Activated CD4-positive, alpha-beta T cell treated with anti-CD3 and anti-CD28 coated beads, Interleukin-2, amount 50 U/mL, for 1 hour (primary cell): ENCODE measurements around the gene CIROP.
"Not testable (repeated sequence)": the region's sequence is repeated elsewhere in the genome, so short reads cannot be mapped to it uniquely, and the experiment has no call there.

Experiments
- DNase-seq: peaks from one replicate; pipeline ENCODE4 v3.0.0-alpha.2; 2020

CIROP gene

GRCh38 chr14:23113431-23114119 is 8.8 kb upstream of the CIROP start:
- no peak for DNase-seq

GRCh38 chr14:23112359-23113178 is 7.8 kb upstream of the CIROP start:
- no peak for DNase-seq

GRCh38 chr14:23110579-23111365 is 6.0 kb upstream of the CIROP start:
- no peak for DNase-seq

- no peak for DNase-seq
Observed at GRCh38 chr14:23109769-23110168, 5.0 kb upstream of the CIROP start.

DNA sequence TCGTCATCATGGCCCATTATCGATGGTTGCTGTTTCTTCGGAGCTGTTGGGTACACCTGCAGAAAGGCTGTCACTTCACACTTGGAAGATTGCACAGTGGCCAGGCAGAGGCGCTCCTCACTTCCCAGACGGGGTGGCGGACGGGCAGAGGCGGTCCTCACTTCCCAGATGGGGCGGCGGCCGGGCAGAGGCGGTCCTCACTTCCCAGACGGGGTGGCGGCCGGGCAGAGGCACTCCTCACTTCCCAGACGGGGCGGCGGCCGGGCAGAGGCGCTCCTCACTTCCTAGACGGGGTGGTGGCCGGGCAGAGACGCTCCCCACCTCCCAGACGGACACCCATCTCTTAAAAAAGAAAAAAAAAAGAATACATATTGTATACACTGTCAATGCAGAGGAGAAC is 3.4 kb upstream of the CIROP start:
- not testable (repeated sequence) for DNase-seq

GRCh38 chr14:23107620-23108019 is 2.8 kb upstream of the CIROP start:
- DNase-seq = not testable (repeated sequence)

DNA sequence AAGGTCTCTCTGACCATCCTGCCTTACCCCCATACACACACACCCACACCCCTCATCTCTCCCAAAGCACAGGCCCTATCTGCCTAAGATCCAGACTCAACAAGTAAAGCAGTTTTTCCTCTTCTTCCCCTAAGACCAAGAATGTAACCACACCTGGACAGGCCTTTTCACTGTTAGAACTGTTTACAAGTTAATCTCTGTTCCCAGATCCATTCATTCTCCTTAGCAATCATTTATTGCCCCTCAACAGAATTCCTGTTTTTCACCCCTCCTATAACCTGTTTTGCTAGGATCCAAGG is 1.9 kb upstream of the CIROP start:
- no peak for DNase-seq

DNA sequence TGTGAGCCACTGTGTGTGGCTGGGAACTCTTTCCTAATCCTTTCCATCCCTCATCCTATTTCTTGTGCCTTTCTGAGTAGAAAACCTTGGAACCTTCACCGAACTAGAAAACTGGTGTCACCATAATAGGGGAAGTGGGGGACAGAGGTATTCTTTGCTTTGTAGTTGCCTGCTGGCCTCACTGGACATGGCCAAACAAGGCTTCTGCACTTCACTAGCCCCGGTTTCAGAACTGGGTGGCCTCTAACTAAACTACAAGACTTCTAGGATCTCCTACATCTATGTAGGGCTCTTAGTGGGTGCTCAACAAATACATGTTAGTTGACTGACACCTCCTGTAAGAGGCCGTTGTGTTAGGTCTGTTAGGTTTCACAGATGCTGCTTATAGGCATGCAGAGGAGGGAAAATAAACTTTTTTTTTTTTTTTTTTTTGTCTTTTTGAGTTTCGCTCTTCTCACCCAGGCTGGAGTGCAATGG is 597 bp upstream of the CIROP start:
- DNase-seq = no peak

DNA sequence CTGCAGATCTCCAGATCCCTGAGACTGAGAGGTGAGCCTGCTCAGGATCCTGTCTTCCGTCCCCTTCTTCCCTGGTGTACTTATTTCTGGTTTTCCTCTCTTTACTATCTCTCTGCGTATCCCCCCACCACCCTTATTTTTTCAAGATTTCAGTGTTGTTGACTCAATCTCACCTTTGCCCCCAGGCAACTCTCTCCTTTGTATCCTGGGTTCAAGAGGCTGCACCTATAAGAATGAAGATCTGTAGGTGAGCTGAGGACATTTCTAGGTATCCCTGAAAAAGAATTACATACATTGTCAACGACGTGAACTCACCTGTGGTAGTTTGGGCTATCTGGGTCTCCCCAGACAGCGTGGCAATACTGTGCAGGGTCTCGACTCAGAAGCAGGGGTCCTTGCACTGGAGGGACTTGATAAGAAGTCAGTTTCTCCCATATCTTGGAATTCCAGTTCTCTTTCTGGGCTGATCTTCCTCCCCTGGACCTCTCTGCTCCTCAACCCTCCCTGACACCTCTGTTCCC is 659 bp downstream of the CIROP start:
- no peak for DNase-seq

- no peak for DNase-seq
Observed at GRCh38 chr14:23103581-23103980, 1.2 kb downstream of the CIROP start.

- no peak for DNase-seq
Observed at GRCh38 chr14:23102801-23103200, 2.0 kb downstream of the CIROP start.

DNA sequence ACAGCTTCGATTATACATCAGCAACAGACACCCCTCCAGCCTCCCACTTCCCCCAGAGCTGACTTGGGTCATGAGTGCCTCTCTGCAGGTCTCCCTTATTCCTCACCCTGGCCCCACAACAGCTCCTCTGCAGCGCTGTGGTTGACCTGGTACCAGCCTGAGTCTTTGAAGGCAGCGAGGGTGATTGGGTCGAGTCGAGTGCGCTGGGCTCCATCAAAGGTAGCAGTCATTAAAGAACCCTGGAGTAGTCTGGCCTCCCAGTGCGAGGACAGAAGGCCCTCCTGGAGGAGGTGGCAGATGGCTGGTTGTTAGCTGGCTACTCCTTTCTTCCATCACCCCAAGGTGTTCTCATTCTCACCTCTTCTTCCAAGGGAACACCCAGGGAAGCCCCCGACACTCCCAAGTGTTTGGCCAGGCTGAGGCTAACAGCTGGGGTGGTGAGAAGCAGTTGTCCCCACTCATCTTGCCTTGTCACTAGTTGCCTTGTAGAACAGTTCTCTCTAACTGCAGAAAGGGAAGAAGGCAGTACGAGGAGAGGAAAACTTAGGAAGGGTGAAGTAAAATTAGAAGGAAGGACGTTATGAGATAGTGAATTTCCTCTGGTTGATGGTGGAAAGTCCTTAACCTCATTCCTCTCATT is 2.7 kb downstream of the CIROP start:
- DNase-seq = no peak

DNA sequence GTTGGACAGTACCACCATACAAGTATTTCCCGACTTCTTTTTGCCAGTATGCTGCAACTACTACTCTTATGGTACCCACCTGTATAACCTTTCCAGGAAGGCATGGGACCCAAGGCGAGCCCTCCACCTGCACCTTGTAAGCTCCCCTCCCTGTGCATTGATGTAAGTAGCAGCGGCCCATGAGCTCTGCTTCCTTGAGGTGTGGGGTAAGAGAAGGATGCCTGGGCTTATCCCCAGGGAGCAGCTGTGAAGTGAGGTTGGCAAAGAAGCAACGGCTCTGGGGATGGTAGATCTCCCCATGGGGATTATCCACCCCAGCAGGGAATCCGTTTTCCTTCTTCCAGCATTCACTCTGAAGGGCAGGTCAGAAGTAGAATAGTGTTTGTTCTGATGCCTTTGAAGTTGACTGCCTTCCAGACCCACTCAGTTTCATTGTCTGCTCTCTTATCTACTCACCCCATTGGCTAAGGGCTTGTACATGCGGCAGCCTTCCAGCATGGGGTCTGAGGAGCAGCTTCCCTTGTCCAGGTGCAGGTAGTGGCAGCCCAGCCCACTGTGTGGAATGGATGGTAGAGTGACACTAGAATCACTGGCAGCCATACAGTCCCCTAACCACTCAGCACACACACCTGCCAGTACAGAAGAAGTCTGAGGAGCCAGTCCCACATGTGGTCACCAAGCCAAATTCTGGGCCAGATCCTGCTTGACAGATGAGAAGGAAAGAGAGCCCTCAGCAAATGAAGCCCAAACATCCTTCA is 3.4 kb downstream of the CIROP start:
- no peak for DNase-seq

GRCh38 chr14:23099212-23099861 is 5.5 kb downstream of the CIROP start:
- no peak for DNase-seq

GRCh38 chr14:23097786-23098185 is 7.0 kb downstream of the CIROP start:
- no peak for DNase-seq

DNA sequence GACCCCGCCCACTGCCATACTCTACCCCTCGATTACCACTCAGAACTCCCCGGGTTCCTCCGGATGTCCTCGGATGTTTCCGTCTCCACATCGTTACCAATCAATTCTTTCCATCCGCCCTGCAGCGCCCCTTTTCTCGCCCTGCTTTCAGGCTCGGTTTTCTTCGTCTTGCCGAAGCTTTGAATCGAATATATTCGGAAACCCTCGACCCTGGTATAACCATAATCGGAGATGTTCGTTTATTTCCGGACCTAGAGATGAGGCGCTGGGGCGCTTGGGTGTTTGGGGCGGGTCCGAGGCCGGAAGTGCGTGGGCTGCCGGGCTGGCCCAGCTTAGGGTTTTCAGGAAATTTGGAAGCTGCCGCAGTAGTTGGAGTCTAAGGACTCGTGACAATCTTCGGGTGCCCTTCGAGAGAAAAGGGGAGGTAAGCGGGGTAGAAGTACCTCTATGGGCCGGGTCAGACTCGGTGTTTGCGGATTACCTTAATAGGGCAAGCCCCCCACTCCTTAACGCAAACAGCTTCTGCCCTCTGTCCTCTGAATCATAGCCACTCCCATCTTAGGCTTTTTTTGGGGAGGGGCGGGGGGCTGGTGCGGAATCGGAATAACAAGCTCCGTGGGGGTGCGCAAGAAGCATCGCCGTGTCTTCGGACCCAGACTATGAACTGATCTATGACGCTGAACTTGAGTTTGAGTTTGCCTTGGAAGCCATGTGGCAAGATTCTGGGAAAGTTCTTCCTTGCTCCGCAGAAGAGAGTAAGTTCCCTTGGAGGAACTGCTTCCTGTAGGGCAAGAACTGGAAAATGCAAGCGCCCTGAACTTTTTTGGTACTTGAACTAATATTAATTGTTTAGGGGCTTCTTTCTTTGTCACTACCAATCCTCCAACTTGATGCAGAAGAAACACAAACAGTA is 9.3 kb downstream of the CIROP start, which contains the start of gene C14orf119:
C14orf119 (plus strand) TSS at position 310 of the 913 bp plus-strand sequence. CDS start 2,154 bp downstream, outside the sequence.
- peak; percentile 100 for DNase-seq

DNA sequence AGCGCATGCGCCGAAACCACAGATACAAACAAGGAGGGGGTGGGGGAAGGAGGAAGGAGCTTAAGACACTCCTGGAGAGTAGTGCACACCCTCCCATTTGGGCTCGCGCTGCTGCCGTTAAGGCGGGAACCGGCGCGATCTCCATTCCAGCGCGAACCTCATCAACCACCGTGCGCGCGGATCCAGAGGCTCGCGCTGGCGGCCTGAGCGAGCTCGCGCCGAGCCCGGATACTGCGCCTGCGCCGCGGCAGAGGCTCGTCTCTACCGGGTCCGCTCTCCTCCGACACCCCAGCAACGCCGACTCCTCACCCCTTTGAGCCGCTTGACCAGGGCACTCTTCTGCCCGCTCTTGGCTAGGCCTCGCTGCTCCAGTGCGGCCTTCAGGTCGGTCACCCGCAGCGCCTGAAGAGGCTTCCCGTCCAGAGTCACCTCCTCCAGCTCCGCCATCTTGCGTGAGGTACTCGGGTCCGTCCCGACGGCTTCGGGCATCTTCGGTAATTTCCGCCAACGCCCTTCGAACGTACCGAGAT is 10.1 kb downstream of the CIROP start, which contains the start of gene ACIN1:
ACIN1 (minus strand) TSS at position 471 of the 530 bp plus-strand sequence; CDS start at position 447, 24 bp downstream.
- DNase-seq = peak; percentile 66

DNA sequence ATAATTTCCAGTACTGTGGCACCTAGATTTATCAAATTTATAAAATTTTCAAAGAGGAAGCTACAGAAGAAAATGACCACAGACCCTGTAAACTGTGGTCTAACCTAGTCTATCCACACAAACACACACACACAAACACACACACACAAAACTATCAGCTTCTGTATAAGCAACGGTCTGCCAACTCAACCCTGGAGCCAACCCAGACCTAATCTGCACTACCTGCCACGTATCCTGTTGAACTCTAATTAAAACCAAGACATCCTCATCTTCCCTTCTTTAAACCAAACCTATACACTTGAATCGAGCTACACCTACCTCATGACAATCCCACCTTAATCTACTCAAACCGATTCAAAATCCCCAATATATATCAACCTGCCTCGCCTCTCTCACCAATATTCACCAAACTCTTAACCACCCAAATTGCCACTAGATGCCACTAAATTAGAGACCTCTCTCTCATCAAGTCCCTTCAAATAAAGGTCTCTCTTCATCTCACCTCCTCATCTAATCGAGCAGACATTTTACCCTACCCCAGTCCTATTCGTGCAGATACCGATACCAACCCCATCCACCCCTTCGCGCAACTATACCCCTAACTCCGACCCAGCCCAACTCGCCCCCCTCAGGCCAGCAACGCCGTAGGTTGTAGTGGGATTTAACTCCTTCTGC is 10.7 kb downstream of the CIROP start:
- no peak for DNase-seq

DNA sequence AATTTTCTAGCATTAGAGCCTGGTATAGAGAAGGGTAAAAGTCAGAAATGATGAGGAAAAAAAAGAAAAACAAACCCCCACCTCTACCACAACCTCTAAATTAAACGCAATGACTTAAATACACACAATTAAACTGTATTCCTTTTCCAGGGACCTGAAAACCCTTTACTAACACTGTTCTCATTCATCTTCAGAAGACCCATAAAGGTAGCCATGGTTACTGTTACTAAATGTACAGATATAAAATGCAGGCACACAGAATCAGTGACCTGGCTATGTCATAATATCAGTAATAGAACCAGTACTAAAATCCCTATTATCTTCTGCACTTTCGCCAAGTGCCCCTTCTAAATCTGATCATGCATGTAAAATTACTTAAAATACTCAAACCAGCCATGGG is 11.3 kb downstream of the CIROP start:
- no peak for DNase-seq
